Activated CD8-positive, alpha-beta memory T cell treated with anti-CD3 and anti-CD28 coated beads for 4 hours (primary cell): ENCODE data around the gene RAP2B.
"Not testable (repeated sequence)": the region's sequence is repeated elsewhere in the genome, so short reads cannot be mapped to it uniquely, and the experiment has no call there.

Experiments used
- DNase-seq, 2 donors: peaks; one replicate each; pipeline ENCODE4 v3.0.0-alpha.2; 2020; ENCODE audit warnings: low read depth in 2 of 2

Gene RAP2B

DNA sequence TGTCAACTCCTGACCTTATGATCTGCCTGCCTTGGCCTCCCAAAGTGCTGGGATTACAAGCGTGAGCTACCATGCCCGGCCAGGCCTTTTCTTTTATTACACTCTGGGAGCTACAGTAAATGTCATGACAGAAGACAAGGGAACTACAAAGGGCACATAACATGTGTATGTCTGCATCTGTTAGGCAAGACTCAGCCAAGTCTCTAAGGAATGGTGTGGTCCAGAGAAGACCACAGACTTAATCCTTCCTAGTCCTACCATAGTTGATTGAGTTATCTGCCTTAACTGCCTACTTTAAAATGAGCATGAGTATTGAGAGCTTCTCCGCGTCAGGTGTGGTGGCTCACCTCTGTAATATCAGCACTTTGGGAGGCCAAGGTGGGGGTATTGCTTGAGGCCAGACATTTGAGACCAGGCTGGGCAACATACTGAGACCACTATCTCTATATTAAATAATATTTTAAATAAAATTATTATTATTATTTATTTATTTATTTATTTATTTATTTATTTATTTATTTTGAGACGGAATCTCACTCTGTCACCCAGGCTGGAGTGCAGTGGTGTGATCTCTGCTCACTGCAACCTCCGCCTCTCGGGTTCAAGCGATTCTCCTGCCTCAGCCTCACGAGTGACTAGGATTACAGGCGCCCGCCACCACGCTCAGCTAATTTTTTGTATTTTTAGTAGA lies 31.9 kb downstream of the RAP2B start:
- DNase-seq = not testable (repeated sequence)

DNA sequence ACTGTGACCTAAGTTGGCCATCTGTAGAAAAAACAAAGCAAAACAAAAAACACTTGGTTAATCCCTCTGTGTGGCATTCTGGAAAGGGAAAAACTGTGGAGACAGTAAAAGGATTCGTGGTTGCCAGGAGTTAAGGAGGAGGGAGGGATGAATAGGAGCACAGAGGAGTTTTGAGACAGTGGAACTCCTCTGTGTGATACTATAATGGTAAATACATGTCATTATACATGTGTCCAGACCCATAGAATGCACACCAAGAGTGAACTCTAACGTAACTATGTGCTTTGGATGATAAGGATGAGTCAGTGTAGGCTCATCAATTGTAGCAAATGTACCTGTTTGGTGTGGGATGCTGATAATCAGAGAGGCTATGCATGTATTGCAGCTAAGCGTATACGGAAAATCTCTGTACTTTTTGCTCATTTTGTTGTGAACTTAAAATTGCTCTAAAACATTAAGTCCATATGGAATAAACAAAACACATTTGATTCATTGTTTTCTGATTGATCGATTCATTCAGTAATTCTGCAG lies 33.4 kb downstream of the RAP2B start:
- no peak for DNase-seq

DNA sequence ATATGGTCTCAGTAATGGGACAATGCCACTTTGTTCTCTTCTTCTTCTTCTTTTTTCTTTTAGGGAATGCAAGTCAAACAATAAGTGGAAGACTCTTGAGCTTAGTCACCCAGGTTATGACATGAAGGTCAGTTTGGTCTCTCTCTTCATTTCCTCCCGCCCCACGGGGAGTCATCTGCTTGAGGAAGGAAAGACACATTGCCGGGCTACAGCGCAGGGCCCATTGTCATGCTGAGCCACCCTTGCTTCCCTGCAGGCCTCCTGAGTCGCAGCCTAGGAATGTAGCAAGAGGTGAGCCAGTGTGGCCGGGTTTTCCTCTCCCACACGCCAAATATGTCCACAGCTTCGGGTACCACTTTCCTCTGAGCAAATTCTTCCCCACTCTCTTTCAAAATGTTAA lies 47.6 kb downstream of the RAP2B start:
- DNase-seq = no peak

DNA sequence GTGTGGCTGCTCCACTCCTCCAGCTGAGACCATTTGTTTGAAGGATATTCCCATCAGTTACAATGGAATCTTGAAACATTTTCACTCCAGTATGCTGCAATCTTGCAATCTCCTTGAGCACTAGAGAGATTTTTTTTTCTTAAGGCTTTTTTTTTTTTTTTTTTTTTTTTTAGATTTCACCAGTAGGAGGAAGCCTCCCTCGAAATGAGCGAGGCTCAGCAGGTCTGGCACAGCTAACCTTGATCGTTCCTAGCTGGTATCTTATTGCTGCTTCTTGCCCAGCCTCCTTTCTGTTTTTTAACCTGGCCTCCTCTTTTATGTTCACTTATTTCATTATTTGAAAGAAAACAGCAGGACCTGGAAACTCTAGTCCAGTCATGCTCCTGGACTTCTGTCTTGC lies 48.1 kb downstream of the RAP2B start:
- DNase-seq = no peak

DNA sequence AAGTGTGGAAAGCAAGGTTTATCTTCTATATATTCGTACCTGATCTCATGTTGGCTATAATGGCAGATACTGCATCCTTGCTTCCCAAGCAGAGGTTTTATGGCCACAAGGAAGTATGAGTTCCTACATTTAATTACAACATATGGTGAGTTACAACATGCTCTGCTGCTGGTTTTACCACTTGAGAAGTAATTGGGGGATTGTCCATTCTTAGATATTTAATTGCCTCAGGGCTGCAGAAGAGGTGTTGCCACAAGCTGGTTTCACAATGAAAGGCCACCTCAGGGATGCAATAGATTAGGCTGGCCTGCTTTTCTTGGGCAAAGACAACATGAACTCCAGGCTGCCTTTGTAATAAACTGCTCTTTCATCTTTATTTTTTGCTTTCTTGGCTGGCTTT lies 48.6 kb downstream of the RAP2B start:
- DNase-seq = no peak

DNA sequence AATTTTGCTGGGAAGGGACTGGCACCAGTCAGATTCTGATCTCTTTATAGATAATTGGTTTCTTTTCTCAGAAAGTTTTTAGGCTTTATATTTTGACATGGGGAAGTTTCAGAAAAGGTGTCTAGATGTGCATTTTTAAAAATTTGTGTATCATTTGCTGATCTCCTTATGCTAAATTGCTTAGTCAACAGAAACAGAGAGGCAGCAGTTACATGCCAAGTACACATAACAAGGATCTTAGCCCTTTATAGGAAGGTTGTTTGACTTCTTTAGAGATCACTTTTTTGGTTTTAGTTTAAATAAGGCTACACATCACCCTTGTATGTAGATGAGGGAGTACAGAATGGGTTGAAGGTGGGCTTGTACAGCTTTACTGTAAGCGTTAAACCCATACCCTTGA lies 53.5 kb downstream of the RAP2B start:
- no peak for DNase-seq

DNA sequence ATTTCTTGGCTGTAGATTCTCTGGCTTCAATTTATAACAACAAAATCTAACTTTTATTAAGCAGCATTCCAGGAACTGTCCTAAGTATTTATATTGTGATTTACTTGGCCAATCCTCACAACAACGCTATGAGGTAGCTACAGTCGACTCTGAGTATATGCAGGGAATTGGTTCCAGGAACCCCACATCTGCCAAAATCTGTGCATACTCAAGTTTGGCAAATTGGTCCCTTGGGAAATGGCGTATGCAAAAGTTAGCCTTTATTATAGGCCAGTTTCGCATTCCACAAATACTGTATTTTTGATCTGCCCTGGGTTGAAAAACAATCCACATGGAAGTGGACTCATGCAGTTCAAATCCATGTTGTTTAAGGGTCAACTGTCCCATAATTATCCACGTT lies 53.9 kb downstream of the RAP2B start:
- no peak for DNase-seq

DNA sequence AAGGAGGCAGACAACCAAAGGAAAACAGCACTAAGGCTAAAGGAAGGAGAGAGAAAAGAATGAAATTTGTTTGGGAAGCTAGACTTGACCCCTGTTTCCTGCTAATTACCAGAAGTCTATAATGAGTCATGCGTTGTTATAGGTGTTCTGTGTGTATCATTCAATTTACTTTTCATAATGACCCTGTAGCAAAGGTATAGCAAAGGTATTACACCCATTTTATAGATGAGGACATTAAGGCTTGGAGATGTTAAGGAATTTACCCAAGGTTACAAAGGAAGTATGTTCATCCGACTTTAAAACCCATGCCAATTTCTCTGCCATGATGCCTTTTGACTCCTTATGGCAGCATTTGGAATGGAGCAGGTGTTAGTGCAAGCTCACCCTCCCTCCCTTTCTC lies 54.9 kb downstream of the RAP2B start:
- DNase-seq = no peak

DNA sequence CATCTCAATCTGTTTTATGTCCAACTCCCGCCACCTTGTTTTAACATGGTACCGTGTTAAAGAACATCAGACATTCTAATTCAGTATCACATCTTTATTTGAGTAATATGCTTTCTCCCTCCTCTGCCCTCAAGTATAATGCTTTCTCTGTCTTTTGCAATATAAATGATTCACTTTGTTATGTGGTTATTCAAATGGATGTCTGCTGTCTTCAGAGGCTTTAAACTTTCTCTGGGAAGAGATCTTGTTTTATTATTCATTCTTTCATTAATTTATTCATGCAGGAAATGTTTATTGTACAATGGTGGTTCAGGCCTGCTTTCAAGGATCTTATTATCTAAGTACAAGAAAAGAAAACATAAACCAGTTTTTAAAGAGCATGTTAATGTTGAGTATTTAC lies 57.1 kb downstream of the RAP2B start:
- no peak for DNase-seq
